Stimulated activated CD4-positive, alpha-beta T cell treated with anti-CD3 and anti-CD28 coated beads, Interleukin-12 subunit alpha, Interleukin-12 subunit beta, amount 100 ng/mL, for 24 hours (primary cell): ENCODE measurements around the gene SAP130.
"Not testable (repeated sequence)": the region's sequence is repeated elsewhere in the genome, so short reads cannot be mapped to it uniquely, and the experiment has no call there.

Experiments
- DNase-seq, 2 experiments: peaks; one replicate each; pipeline ENCODE4 v3.0.0-alpha.2; 2020; ENCODE audit warnings: low read depth in 2 of 2

SAP130 gene

GRCh38 chr2:127953128-127953718 lies 74.6 kb downstream of the SAP130 start:
- no peak for DNase-seq

DNA sequence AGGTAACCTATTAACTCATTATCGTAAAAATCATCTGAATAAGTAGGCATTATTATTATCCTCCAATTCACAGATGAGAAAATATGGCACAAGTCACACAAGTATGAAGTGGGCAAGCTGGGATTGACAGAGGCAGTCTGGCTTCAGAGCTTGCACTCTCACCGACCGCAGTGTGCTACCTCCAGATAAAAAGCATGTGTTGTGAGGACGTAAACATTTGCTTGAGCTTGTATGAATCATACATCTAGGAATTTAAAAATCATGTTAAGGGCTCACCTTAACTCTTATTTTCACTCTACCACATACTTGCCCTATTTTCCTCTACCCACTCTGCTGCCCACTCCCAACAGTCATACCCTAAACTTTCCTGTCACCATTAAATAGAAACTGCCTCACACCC lies 76.8 kb downstream of the SAP130 start:
- no peak for DNase-seq

DNA sequence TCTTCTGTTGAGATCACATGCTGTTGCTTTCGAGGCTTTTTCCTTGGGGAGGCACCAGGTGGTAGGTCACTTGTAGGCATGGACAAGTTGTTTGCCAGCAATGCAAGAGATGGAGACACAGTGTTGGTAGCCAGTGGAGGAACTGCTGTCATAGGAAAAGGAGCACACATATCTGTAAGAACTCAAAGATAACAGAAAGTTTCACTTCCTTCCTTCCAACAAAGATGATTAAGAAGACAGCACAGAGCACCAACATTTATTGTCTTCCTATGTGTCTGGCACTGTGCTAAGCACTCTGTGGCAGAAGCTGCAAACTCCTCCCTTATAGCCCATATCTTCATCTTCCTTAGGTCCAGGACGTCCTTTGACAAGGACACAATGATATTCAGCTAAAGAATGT lies 77.6 kb downstream of the SAP130 start:
- no peak for DNase-seq

DNA sequence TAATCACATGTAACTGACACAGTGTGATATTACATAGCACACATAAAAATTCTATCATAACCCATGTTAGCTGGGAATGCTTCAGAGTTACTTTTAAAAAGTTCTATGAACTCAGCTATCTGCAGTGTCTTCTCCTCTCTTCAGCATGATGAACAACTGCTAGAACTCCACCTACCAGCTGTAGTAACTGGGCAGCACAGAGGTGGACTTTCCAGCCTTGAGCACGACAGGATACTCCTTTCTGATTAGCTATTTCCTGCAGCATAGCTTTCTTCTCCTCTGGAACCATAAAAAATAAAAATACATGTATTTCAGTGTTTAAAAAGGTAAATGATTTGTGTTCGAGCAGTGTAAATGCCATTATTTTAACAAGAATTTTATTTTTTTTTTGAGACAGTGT lies 82.6 kb downstream of the SAP130 start:
- DNase-seq: no peak

DNA sequence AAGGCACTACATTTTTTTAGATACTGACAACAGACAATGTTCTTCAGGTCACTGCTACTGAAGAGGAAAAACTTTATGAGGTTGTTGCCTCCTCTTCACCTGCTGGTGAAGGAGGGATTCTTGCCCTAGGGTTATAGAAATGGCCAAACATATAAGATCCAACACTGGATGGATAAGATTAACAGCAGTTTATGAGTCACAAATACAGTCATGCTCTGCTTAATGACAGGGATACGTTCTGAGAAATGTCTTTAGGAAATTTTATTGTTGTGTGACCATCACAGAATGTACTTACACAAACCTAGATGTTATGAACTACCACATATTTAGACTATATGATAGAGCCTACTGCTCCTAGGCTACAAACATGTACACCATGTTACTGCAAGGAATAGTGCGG lies 84.7 kb downstream of the SAP130 start:
- no peak for DNase-seq

- DNase-seq: no peak
Observed at GRCh38 chr2:127942002-127942401, 85.9 kb downstream of the SAP130 start.

- no peak for DNase-seq
Observed at GRCh38 chr2:127941461-127941860, 86.4 kb downstream of the SAP130 start.

DNA sequence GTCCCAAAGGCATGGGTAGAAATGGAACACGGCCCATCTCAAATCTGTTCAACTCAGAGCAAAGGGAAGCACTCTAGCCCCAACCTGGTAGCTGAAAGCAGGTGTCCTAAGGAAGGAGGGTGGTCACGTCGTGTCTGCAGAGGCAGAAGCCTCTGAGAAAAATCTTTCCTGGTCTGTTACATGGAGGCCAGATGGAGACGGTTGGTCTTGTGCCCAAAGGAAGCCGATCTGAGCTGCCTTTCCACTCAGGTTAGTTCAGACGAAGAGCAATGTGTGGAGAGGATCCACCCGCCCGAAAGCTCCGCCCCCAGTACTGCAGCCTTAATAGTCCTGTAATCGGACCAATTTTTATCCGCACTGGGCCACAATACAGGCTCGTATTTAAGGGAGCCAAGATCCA lies 87.2 kb downstream of the SAP130 start:
- no peak for DNase-seq

GRCh38 chr2:127935337-127935736 lies 92.5 kb downstream of the SAP130 start:
- DNase-seq: no peak

GRCh38 chr2:127932199-127932876 lies 95.5 kb downstream of the SAP130 start:
- no peak for DNase-seq

DNA sequence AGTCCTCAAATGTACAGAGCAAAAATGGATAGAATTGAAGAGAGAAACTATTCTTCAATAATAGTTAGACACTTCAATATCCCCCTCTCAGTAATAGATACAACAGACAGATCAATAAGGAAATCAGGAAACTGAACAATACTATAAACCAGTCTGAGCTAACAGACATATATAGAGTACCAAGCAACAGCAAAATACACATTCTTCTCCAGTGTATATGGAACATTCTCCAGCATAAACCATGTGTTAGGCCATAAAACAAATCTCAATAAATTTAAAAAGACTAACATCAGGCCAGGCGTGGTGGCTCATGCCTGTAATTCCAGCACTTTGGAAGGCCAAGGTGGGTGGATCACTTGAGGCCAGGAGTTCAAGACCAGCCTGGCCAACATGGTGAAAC lies 98.4 kb downstream of the SAP130 start:
- DNase-seq: no peak

GRCh38 chr2:127927384-127927783 lies 100.5 kb downstream of the SAP130 start:
- DNase-seq: no peak

DNA sequence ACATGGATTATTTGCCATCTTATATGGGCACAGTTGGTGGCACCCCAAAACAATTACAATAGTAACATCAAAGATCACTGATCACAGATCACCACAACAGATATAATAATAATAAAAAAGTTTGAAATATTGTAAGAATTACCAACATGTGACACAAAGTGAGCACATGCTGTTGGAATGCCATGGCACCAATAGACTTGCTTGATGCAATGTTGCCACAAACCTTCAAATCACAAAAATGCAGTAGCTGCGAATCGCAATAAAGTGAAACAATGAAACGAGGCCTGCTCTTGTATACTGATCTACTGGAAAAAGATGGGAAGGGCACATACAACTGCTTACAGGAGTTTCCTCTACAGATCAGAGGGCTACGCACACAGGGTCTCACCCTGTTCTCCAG lies 109.9 kb downstream of the SAP130 start:
- no peak for DNase-seq

GRCh38 chr2:127913808-127914457 lies 113.9 kb downstream of the SAP130 start:
- no peak for DNase-seq

- no peak for DNase-seq
Observed at GRCh38 chr2:127911737-127912136, 116.1 kb downstream of the SAP130 start.

GRCh38 chr2:127910415-127910814 lies 117.4 kb downstream of the SAP130 start:
- DNase-seq: no peak

GRCh38 chr2:127909019-127909418 lies 118.8 kb downstream of the SAP130 start:
- no peak for DNase-seq

GRCh38 chr2:127907733-127908400 lies 120.0 kb downstream of the SAP130 start:
- DNase-seq: not testable (repeated sequence)

DNA sequence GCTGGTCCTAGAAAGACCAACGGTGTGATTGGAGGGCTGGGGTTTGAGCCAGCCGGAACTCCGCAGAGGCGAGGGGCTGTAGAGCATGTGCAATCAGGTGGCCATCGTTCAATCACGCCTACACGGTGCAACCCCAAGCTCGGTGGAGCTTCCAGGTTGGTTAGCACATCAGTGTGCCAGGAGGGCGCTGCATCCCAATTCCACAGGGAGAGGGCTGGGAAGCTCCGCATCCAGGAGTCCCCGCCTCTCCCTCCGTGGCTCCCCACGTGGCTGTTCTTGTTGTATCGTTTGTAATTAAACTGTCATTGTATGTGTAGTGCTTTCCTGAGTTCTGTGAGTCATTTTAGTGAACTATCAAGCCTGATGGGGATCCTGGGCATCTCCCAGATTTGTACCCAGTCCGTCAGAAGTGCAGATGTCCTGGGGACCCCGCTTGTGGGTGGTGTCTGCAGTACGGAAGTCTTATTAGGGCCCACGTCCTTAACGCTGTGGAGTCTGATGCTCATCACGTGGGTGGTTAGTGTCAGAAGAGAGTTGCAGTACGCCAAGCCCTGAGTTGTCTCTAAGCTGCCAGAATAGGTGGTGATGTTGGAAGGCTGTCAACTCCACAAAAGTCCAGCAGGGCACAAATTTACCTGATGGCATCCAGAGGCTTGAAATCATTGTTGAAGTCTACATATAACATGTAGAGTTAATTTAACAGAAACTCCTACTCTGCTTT lies 121.5 kb downstream of the SAP130 start:
- DNase-seq: no peak

DNA sequence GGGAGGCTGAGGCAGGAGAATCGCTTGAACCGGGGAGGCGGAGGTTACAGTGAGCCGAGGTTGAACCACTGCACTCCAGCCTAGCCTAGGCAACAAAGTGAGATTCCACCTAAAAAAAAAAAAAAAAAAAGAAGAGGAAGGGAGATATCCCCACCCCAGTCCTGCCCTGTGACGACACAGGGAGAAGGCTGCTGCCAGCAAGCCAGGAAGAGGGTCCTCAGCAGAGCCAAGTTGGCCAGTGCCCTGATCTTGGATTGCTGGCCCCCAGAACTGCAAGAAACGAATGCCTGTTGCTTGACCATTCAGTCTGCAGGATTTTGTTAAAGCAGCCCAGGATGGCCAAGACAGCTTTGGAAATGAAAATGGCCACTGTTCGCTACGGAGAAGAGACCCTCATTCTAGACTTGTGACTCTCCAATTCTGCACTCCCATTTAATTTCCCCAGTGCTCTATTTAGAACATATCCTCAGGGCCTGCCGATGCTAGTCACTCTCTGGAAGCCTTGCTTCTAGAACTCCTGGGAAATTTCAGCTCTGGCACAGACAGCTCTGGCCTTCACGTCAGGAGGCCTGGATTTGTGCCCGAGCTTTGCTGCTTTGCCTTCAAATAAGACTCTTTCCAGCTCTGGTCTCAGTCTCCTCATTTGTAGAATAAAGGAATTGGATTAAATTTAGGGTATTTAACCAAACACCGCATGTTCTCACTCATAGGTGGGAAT lies 126.4 kb downstream of the SAP130 start:
- no peak for DNase-seq

GRCh38 chr2:127897531-127898211 lies 130.2 kb downstream of the SAP130 start:
- no peak for DNase-seq
